Measurements from ENCODE around the gene PSIP1.
A peak's percentile ranks its signal among the peaks of the same experiment; 100 is the strongest.
"Not testable (repeated sequence)": the region's sequence is repeated elsewhere in the genome, so short reads cannot be mapped to it uniquely, and the experiment has no call there.

PSIP1 gene

DNA sequence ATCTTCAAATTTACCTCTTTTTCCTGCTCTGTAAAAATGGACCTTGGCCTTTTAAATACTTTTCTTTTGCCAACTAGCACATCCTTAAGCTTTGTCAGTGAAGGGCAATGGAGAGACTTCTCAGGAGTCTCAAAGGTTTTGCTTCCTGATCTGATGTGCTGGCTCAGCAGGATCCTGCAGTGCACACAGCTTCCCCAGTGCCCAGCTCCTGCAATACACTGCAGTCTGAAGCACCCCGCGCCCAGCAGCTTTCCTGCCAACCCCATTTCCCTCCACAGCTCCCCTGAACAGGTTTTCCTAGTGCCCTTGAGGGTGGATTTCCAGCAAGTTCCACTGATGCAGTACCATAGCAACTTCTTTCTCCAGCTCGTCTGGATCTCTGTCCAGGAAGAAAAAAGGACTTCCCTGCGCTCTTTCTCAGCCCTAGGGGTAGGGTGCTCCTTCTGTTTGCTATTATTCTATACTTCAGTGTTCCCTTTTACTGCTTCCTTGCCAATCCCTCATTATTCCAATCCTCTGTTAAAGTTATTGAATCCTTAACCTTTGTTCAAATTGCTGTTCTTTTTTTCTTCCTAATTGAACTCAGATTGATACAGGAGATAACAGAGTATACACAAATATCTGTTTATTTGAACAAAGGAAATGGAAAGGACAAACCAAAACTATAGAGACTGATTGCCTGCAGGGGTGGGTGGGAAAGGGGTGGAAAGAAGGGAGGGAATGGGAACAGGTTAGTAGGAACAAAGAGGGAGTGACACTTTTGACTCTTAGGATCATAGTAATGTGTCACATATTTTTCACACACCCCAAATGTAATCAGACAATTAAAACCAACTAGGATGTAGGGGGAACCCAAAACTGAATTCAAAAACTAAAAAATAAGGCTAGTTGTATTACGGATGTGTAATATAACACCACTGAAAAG lies 79.6 kb downstream of the PSIP1 start:
- DNase-seq, result no peak

DNA sequence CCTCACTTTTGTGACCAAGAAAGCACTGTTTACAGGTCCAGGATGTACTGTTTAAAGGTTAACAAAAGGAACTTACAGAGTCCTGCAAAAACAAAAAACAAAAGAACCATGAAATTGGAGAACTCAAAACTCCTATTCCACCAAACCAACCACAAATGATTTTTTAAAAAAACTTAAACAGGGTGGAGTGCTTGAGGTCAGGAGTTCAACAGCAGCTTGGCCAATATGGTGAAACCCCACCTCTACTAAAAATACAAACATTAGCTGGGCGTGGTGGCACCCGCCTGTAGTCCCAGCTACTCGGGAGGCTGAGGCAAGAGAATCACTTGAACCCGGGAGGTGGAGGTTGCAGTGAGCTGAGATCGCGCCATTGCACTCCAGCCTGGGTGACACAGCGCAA lies 83.1 kb downstream of the PSIP1 start:
- not testable (repeated sequence) for DNase-seq

DNA sequence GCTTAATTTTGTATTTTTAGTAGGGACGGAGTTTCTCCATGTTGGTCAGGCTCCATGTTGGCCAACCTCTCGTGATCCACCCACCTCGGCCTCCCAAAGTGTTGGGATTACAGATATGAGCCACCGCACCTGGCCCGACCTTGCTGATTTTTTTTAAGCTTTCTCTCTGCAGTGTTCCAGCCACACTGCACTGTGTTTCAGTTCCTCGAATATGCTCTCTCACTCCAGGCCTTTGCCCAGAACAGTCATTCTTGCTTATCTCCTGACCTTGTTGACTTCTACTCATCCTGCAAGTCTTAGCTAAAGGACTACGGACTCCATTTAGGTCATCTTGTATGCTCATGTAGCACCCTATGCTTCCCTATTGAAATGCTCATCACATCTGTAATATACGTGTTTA lies 84.8 kb downstream of the PSIP1 start:
- DNase-seq, result no peak

DNA sequence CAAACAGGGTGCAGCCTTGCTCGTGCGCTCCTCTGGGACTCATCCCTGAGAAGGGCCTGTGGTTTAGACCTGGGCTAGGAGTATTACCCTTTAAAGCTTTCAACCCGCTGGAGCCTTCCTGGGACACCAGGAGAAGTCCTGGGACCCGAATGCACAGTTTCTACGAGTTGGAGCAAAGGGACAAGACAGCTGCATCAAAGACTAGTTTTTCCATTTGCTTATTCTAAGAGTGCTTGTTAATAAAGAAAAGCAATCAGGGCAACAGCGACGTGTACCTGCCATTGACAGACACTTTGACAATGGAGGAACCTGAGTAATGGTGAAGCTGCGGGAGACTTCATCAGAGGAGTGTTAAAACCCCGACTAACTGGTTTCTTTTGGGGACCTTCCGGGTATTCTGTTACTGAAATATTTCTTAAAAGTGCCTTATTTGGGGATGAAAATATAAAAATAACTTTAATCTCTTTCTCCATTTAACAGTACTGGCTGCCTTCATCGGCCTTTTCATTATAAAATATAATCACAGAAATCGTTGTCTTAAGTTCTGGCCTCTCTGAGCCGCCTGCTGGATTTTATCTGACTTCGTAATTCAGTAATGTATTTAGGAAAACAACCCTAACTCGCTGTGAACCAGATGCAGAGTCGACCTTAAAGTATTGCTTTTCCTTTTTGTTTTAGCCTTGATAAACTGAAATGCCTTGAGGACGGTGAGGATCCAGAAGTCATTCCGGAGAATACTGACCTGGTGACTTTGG lies 87.4 kb downstream of the PSIP1 start:
- no peak for DNase-seq

DNA sequence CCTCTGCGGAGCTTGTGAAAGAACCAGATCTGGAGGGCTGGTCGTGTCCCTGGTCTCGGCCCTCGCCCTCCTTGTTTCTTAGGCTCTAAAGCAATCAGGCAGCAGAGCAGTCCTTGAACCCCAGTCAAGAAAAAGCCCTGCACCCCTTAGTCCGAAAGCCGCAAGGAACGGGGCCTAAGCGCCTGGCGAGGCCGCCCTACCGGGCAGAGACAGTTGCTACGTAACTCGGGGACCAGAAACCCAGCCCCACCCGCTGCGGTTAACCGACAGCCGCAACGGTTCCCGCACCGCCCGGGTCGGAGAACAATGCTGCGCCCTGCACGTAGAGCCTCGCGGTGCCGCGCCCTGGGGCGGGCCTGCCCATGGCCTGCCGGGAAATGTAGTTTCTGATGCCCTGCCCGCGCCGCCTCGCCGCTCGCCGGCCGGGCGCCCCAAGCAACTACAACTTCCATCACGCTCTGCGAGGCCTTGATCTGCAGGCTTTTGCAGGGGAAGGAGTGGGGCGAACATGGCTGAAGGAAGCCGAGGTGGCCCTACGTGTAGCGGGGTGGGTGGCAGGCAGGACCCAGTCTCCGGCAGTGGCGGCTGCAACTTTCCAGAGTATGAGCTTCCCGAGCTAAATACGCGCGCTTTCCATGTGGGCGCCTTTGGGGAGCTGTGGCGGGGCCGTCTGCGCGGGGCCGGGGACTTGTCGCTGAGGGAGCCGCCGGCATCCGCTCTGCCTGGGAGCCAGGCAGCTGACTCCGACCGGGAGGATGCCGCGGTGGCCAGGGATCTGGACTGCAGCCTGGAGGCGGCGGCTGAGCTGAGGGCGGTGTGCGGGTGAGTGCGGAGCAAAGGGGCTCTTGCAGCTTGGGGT lies 88.2 kb downstream of the PSIP1 start, which contains the start of gene SNAPC3:
TSS of gene SNAPC3 (plus strand) at position 505 of the 859 bp plus-strand sequence. CDS start at position 509, 4 bp downstream.
- DNase-seq, result peak; percentile 90

DNA sequence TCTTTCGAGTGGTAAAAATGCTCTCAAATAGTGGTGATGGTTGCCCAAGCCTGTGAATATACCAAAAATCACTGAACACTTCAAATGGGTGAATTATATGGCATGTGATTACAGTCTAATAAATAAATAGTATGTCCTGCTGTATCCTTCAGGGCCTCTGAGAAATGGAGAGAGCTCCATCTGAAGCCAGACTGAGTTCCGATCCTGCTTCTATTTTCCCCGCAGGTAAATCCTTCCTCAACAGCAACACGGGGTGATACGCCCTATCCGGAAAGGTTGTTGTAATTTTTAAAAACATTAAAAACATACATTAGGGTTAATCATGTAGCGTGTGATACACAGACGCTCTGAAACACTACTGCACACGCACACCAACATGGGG lies 88.8 kb downstream of the PSIP1 start:
- no peak for DNase-seq

DNA sequence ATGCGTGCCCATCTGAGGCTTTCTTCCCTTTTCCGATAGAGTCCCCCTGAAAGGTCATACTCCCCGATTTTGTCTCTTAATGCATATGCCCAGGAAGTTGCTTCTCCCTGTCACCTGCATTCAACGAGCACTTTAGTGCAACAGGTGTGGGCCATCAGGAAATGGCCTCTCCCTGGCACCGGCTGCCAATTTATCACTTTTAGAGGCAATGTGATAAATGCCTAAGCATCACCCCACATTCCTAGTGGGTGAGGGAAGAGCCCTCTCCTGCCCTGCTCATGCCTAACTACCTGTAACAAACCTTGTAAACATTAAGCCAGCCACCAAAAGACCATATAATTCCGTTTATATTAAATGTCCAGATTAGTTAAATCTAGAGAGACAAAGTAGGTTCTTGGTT lies 89.2 kb downstream of the PSIP1 start:
- no peak for DNase-seq

DNA sequence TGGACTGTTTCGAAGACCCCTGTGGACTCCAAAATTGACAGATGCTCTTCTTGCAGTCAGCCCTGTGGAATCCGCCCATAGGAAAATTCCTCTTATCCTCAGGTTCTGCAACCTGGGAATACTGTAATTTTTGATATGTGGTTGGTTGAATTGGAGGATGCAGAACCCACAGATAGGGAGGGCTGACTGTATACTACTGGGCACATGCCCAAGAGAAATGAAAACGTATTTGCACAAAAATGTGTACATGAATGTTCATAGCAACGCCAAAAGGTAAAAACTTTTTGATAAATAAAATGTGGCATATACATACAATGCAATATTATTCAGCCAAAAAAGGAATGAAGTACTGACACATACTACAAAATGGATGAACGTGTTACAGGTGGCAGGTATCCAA lies 90.0 kb downstream of the PSIP1 start:
- no peak for DNase-seq

DNA sequence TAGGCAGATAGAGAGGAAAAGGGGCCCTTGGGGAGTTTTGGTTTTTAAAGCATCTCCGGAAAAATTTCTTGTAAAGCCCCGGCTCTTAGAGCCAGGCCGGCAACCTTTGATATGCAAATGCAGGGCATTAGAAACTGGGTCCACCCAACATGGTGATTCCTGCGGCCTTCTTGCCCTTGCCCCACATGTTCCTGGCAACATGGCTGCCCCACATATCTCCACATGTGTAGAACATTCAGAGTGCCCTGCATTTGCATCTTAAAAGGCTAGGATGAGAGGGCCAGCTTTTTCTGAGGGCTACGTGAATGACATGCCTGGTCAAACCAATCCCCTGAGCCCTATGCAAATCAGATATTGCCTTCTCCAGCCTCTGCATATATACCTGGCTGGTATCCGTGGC lies 93.1 kb downstream of the PSIP1 start:
- DNase-seq, result no peak

DNA sequence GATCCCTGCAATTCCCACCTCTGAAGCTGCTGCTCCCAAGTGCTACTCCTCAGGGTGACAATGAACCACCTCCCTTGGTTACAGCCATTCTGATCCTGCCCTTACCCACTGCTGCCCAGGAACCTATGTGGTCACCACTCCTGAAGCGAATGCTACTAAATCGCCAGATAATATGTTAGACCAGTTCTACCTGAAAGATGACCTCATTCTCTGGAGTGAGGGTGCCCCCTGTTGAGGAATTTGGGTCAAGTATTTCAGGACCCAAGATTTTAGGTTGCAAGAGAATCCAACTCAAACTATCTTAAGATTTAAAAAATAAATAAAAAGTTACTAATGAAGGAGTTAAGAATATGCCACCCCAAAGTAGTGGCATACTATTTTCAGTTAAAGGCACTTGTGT lies 93.9 kb downstream of the PSIP1 start:
- peak; percentile 12 for DNase-seq

All from activated effector memory CD4-positive, alpha-beta T cell treated with Interleukin-2 at 50 U/mL for 16 hours (primary cell).